SHP77 treated with DMSO at 0.1 percent for 48 hours (cell line): ENCODE results near the gene FMO2.

Source experiments
- DNase-seq: peaks from one replicate; lab custom pipeline; 2025; lab: John Stamatoyannopoulos, UW

Gene FMO2

GRCh38 chr1:171257607-171258076 lies 72.5 kb downstream of the FMO2 start:
- DNase-seq, result no peak

GRCh38 chr1:171258429-171258828 lies 73.3 kb downstream of the FMO2 start:
- no peak for DNase-seq

GRCh38 chr1:171258943-171259342 lies 73.8 kb downstream of the FMO2 start:
- DNase-seq, result no peak
